KMS-11 (cell line): ENCODE results near the gene ACTL6B.
"Not testable (repeated sequence)": the region's sequence is repeated elsewhere in the genome, so short reads cannot be mapped to it uniquely, and the experiment has no call there.

ENCODE experiments used
- H2AFZ ChIP-seq: fragments of 200-600 bp; sonication (generic); 2 replicates; pipeline ENCODE4 v1.6.1; 2016; ENCODE audit warnings: antibody characterized with exemption, mixed run types, low read depth
- H3K27ac ChIP-seq: fragments of 200-600 bp; sonication (generic); 2 replicates; pipeline ENCODE4 v1.6.1; 2016; ENCODE audit warnings: mild to moderate bottlenecking, mixed run types
- H3K27me3 ChIP-seq: fragments of 200-600 bp; sonication (generic); 2 replicates; pipeline ENCODE4 v1.6.1; 2017; ENCODE audit warnings: mild to moderate bottlenecking, low read depth, mixed run types, moderate library complexity; ENCODE audit not compliant: insufficient read depth
- H3K36me3 ChIP-seq: fragments of 200-600 bp; sonication (generic); 2 replicates; pipeline ENCODE4 v1.6.1; 2017; ENCODE audit warnings: mild to moderate bottlenecking, mixed run types; ENCODE audit not compliant: insufficient read depth
- H3K4me1 ChIP-seq: fragments of 200-600 bp; sonication (generic); 2 replicates; pipeline ENCODE4 v1.6.1; 2016; ENCODE audit warnings: mild to moderate bottlenecking, low read depth, mixed run types; ENCODE audit not compliant: poor library complexity, severe bottlenecking
- H3K4me2 ChIP-seq: fragments of 200-600 bp; sonication (generic); 2 replicates; pipeline ENCODE4 v1.7.0; 2016; ENCODE audit warnings: mild to moderate bottlenecking, mixed run types
- H3K4me3 ChIP-seq: fragments of 200-600 bp; sonication (generic); IDR thresholded peaks from 2 replicates; pipeline ENCODE4 v1.6.1; 2017; ENCODE audit warnings: low read depth, low read length, mixed read lengths; ENCODE audit not compliant: insufficient read depth
- H3K79me2 ChIP-seq: fragments of 200-600 bp; sonication (generic); 2 replicates; pipeline ENCODE4 v1.6.1; 2016; ENCODE audit warnings: low read depth, mixed run types; ENCODE audit not compliant: insufficient read depth
- H3K9ac ChIP-seq: fragments of 200-600 bp; sonication (generic); 2 replicates; pipeline ENCODE4 v1.6.1; 2016; ENCODE audit warnings: mild to moderate bottlenecking, mixed run types
- H4K20me1 ChIP-seq: fragments of 200-600 bp; sonication (generic); 2 replicates; pipeline ENCODE4 v1.6.1; 2016; ENCODE audit warnings: mild to moderate bottlenecking, mixed run types; ENCODE audit not compliant: insufficient read depth
- TF ChIP-seq, protein P1 (sequence below): fragments of 200-600 bp; sonication (generic); conservative IDR thresholded peaks from 2 replicates; pipeline ENCODE4 v1.6.1; 2017; ENCODE audit warnings: low read depth, mild to moderate bottlenecking, antibody characterized with exemption, low read length, moderate library complexity, mixed read lengths

The ACTL6B gene

GRCh38 chr7:100668069-100668449, 11.8 kb upstream of the ACTL6B start:
- H4K20me1 ChIP-seq: no peaks in the 10 kb centered on the region
- no peak overlapping the region for H3K27ac ChIP-seq
- no peak overlapping the region for H3K4me3 ChIP-seq
- H3K79me2 ChIP-seq: no peaks in the 10 kb centered on the region
- no peaks in the 10 kb centered on the region for H3K36me3 ChIP-seq
- TF ChIP-seq, protein P1, sequence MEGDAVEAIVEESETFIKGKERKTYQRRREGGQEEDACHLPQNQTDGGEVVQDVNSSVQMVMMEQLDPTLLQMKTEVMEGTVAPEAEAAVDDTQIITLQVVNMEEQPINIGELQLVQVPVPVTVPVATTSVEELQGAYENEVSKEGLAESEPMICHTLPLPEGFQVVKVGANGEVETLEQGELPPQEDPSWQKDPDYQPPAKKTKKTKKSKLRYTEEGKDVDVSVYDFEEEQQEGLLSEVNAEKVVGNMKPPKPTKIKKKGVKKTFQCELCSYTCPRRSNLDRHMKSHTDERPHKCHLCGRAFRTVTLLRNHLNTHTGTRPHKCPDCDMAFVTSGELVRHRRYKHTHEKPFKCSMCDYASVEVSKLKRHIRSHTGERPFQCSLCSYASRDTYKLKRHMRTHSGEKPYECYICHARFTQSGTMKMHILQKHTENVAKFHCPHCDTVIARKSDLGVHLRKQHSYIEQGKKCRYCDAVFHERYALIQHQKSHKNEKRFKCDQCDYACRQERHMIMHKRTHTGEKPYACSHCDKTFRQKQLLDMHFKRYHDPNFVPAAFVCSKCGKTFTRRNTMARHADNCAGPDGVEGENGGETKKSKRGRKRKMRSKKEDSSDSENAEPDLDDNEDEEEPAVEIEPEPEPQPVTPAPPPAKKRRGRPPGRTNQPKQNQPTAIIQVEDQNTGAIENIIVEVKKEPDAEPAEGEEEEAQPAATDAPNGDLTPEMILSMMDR: no peak
- H2AFZ ChIP-seq: no peak overlapping the region
- H3K27me3 ChIP-seq: peaks cover 78% of the 10 kb centered on the region
- no peak overlapping the region for H3K9ac ChIP-seq
- peaks cover 7% of the 10 kb centered on the region for H3K4me1 ChIP-seq
- H3K4me2 ChIP-seq: no peak overlapping the region

- Histone ChIP-seq H4K20me1 (no peaks in the 10 kb centered on the region), H3K27me3 (peaks cover 80% of the 10 kb centered on the region), H3K9ac (no peak overlapping the region), H3K4me1 (peaks cover 2% of the 10 kb centered on the region), H3K4me2 (no peak overlapping the region), H3K36me3 (no peaks in the 10 kb centered on the region), H3K27ac (no peak overlapping the region), H3K79me2 (no peaks in the 10 kb centered on the region), H3K4me3 (no peak overlapping the region), H2AFZ (no peak overlapping the region)
- TF ChIP-seq, protein P1: no peak
Measured at GRCh38 chr7:100667331-100668068, 11.3 kb upstream of the ACTL6B start.

GRCh38 chr7:100665168-100665726, 9.0 kb upstream of the ACTL6B start:
- Histone ChIP-seq H3K4me1 (no peaks in the 10 kb centered on the region), H3K4me3 (no peak overlapping the region), H4K20me1 (no peaks in the 10 kb centered on the region), H3K27ac (no peak overlapping the region), H3K27me3 (peaks cover 77% of the 10 kb centered on the region), H3K9ac (no peak overlapping the region), H3K4me2 (no peak overlapping the region), H3K36me3 (no peaks in the 10 kb centered on the region), H2AFZ (no peak overlapping the region), H3K79me2 (no peaks in the 10 kb centered on the region)
- TF ChIP-seq, protein P1: no peak

DNA sequence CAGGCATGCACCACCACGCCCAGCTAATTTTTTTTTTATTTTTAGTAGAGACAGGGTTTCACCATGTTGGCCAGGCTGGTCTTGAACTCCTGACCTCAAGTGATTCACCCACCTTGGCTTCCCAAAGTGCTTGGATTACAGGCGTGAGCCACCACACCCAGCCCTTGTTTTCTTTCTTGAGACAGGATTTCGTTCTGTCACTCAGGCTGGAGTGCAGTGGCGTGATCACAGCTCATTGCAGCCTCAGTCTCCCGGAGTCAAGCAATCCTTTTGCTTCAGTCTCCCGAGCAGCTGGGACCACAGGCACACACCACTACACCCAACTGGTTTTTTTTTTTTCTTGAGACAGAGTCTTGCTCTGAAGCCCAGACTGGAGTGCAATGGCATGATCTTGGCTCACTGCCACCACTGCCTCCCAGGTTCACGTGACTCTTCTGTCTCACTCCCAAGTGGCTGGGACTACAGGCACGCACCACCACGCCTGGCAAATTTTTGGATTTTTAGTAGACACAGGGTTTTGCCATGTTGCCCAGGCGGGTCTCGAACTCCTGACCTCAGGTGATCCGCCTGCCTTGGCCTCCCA, 6.0 kb upstream of the ACTL6B start:
- H3K4me1 ChIP-seq, H3K36me3 ChIP-seq, H3K4me3 ChIP-seq, H3K9ac ChIP-seq, H3K4me2 ChIP-seq, H2AFZ ChIP-seq, H3K79me2 ChIP-seq, H3K27ac ChIP-seq, H4K20me1 ChIP-seq: not testable (repeated sequence)
- H3K27me3 ChIP-seq: peaks cover 79% of the 10 kb centered on the region
